Loucy (cell line): ENCODE data around the gene TTC9B.

Source experiments
- EZH2phosphoT487 ChIP-seq: fragments of 200-600 bp; IDR thresholded peaks from 2 replicates; pipeline ENCODE4 v1.6.1; 2018; ENCODE audit warnings: antibody characterized with exemption, mild to moderate bottlenecking, moderate library complexity, borderline replicate concordance
- TF ChIP-seq, protein P1 (sequence below): fragments of 200-600 bp; sonication (generic); conservative IDR thresholded peaks from 2 replicates; pipeline ENCODE4 v1.5.1; 2014; ENCODE audit warnings: mild to moderate bottlenecking, antibody characterized with exemption, low read length

DNA sequence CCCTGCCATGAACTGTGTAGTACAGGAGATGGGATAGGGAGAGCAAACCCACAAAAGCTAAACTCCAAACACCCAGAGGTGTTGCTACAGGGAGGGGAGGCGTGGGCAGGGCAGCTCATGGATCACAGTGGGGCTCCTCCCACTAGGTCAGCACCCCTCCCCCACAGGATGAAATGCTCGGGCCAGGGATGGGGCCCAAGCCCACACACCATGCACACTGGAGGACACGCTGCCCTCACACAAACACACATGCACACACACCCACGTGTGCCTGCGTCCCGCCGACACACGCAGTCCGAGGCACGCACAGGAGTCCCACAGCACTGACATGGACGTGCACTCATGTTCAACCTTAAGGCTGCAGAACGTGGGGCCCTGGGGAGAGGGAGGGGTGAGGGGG is 14.3 kb upstream of the TTC9B start:
- TF ChIP-seq, protein P1, sequence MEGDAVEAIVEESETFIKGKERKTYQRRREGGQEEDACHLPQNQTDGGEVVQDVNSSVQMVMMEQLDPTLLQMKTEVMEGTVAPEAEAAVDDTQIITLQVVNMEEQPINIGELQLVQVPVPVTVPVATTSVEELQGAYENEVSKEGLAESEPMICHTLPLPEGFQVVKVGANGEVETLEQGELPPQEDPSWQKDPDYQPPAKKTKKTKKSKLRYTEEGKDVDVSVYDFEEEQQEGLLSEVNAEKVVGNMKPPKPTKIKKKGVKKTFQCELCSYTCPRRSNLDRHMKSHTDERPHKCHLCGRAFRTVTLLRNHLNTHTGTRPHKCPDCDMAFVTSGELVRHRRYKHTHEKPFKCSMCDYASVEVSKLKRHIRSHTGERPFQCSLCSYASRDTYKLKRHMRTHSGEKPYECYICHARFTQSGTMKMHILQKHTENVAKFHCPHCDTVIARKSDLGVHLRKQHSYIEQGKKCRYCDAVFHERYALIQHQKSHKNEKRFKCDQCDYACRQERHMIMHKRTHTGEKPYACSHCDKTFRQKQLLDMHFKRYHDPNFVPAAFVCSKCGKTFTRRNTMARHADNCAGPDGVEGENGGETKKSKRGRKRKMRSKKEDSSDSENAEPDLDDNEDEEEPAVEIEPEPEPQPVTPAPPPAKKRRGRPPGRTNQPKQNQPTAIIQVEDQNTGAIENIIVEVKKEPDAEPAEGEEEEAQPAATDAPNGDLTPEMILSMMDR, result no peak
- TF ChIP-seq EZH2phosphoT487, result no peak
